Tibial artery (tissue), 4 donors: ENCODE data around the gene ZNF839.

Experiments
- DNase-seq, 2 donors: peaks; one replicate each; pipeline ENCODE4 v3.0.0-alpha.2; 2019
- H3K27ac ChIP-seq, 2 donors: fragments of 200-600 bp; sonication (generic) in 1 of 2; 1 replicate in 1 of 2; 2 replicates in 1 of 2; pipeline ENCODE4 v1.5.1; 2018 to 2019; ENCODE audit warnings: mild to moderate bottlenecking in 1 of 2
- H3K27me3 ChIP-seq, 2 donors: fragments of 200-600 bp; sonication (generic) in 1 of 2; one replicate each; pipeline versions ENCODE4 v1.5.1 to v1.6.0; 2016 to 2019
- H3K36me3 ChIP-seq, 3 donors: fragments of 200-600 bp; sonication (generic) in 2 of 3; one replicate each; pipeline ENCODE4 v1.5.1; 2016 to 2019; ENCODE audit warnings: mild to moderate bottlenecking in 2 of 3
- H3K4me1 ChIP-seq, 4 donors: fragments of 200-600 bp; sonication (generic) in 2 of 4; 1 replicate in 3 of 4; 2 replicates in 1 of 4; pipeline ENCODE4 v1.5.1; 2016 to 2019
- H3K4me3 ChIP-seq, 2 donors: fragments of 200-600 bp; sonication (generic) in 1 of 2; 1 replicate in 1 of 2; 2 replicates in 1 of 2; pipeline ENCODE4 v1.5.1; 2018 to 2019; ENCODE audit warnings: mild to moderate bottlenecking in 2 of 2
- H3K9me3 ChIP-seq, 3 donors: fragments of 200-600 bp; sonication (generic) in 1 of 3; one replicate each; pipeline ENCODE4 v1.5.1; 2016 to 2019
- intact Hi-C: fragments of 100-400 bp; cut with DNase I; formaldehyde crosslinking; loops from one replicate; pipeline ENCODE4 v1.15.0; 2023; ENCODE audit warnings: low total_unique reads
- TF ChIP-seq, protein P1 (sequence below), 2 experiments: fragments of 200-600 bp in 1 of 2; fragments of 450-650 bp in 1 of 2; IDR thresholded peaks; one replicate each; pipeline ENCODE4 v1.5.1; 2017 to 2019; ENCODE audit warnings: antibody characterized with exemption in 2 of 2, mild to moderate bottlenecking in 1 of 2, moderate library complexity in 1 of 2

ZNF839 gene

DNA sequence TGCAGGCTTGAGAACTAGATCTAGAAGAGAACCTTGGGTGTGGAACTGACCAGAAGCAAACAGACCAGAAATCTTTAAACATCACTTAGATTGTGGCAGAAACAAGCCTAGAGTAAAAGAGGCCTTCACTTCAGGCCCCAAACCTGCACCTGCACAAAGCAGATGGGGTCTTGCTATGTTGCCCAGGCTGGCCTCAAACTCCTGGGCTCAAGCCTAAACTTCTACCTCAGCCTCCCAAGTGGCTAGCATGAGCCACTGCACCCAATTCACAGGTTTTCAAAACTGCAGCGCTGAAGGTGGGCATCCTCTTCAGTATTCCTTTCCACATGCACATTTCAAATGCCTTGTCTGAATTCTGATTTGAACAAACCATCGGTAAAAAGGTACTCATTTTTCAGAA lies 34.4 kb upstream of the ZNF839 start:
- DNase-seq: no peak
- H3K4me3 ChIP-seq: no peak overlapping the region
- H3K9me3 ChIP-seq: no peaks in the 10 kb centered on the region
- H3K4me1 ChIP-seq: no peaks in the 10 kb centered on the region
- intact Hi-C loops: no loop called here
- TF ChIP-seq, protein P1, sequence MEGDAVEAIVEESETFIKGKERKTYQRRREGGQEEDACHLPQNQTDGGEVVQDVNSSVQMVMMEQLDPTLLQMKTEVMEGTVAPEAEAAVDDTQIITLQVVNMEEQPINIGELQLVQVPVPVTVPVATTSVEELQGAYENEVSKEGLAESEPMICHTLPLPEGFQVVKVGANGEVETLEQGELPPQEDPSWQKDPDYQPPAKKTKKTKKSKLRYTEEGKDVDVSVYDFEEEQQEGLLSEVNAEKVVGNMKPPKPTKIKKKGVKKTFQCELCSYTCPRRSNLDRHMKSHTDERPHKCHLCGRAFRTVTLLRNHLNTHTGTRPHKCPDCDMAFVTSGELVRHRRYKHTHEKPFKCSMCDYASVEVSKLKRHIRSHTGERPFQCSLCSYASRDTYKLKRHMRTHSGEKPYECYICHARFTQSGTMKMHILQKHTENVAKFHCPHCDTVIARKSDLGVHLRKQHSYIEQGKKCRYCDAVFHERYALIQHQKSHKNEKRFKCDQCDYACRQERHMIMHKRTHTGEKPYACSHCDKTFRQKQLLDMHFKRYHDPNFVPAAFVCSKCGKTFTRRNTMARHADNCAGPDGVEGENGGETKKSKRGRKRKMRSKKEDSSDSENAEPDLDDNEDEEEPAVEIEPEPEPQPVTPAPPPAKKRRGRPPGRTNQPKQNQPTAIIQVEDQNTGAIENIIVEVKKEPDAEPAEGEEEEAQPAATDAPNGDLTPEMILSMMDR (IDR thresholded peaks at IDR 0.05): no peak
- no peak overlapping the region for H3K27ac ChIP-seq
- H3K27me3 ChIP-seq: no peaks in the 10 kb centered on the region
- H3K36me3 ChIP-seq: peaks cover 0 to 17% (median 5%) of the 10 kb centered on the region in 3 donors

DNA sequence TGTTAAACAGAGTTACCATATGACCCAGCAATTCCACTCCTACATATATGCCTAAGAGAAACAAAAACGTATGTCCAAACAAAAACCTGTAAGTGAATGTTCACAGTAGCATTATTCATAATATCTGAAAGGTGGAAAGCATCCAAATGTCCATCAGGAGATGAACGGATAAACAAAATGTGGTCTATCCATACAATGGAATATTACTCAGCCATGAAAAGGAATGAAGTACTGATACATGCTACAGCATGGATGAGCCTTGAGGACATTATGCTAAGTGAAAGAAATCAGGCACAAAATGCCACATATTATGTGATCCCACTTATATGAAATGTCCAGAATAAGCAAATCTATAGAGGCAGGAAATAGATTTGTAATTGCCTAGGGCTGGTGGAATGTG lies 31.4 kb upstream of the ZNF839 start:
- no peaks in the 10 kb centered on the region for H3K9me3 ChIP-seq
- H3K4me3 ChIP-seq: no peak overlapping the region
- intact Hi-C loops: no loop called here
- no peak overlapping the region for H3K27ac ChIP-seq
- H3K36me3 ChIP-seq: no peaks in the 10 kb centered on the region
- H3K27me3 ChIP-seq: no peaks in the 10 kb centered on the region
- TF ChIP-seq, protein P1 (IDR thresholded peaks at IDR 0.05): no peak
- H3K4me1 ChIP-seq: no peaks in the 10 kb centered on the region
- no peak for DNase-seq

DNA sequence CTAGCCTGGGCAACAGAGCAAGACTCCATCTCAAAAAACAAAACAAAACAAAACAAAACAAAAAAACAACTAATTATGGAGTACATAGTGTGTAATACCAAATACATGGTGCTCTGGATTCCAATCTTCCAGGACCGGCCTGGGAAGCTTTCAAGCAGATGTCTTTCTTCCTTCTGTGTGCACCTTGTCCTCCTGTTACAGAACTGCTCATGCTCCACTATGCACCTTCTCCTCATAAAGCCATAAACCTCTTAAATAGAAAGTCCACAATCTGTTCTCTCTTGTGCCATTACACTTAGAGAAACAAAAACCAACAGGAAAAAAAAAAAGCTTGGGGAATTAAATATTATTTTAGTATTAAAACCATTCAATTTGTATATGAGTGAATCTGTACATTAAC lies 27.1 kb upstream of the ZNF839 start:
- no peaks in the 10 kb centered on the region for H3K9me3 ChIP-seq
- no peak overlapping the region for H3K27ac ChIP-seq
- no peaks in the 10 kb centered on the region for H3K27me3 ChIP-seq
- no peak for DNase-seq
- TF ChIP-seq, protein P1 (IDR thresholded peaks at IDR 0.05): no peak
- no peaks in the 10 kb centered on the region for H3K36me3 ChIP-seq
- no peaks in the 10 kb centered on the region for H3K4me1 ChIP-seq
- intact Hi-C loops: no loop called here
- no peak overlapping the region for H3K4me3 ChIP-seq

DNA sequence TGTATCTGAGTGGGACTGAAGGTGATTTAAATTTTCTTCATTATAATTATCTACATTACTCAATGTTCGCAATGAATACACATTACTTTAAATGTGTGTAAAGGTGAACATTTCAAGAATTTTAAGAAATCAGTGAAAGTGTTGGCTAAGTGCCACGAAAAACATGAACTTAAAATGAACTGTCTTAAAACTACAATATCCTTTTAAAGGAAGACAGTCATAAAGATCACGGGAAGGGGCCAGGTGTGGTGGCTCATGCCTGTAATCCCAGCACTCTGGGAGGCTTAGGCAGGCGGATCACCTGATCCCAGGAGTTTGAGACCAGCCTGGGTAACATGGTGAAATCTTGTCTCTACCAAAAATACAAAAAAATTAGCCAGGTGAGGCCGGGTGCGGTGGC lies 25.8 kb upstream of the ZNF839 start:
- Histone ChIP-seq H3K9me3 (no peaks in the 10 kb centered on the region), H3K4me1 (no peaks in the 10 kb centered on the region), H3K27ac (no peak overlapping the region), H3K36me3 (no peaks in the 10 kb centered on the region), H3K4me3 (no peak overlapping the region), H3K27me3 (no peaks in the 10 kb centered on the region)
- intact Hi-C loops: no loop called here
- TF ChIP-seq, protein P1 (IDR thresholded peaks at IDR 0.05): no peak
- no peak for DNase-seq

DNA sequence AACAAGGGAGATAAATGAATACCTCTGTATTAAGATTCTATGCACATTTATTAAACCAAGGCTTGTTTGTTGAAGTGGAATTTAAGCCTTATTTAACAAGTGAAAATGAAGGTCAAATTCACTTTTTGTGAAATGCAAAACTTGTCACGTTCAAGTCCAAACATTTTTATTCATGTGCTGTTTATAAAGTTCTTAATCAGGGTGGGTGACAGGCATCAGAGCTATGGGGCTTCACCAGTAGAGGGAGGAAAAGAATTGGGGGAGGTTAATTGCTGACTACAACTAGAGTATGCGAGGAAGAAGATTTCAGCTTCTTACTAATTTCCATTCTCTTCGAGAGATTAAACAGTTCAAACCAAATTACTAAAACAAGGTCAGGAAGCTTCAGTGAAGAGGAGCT lies 24.3 kb upstream of the ZNF839 start:
- Histone ChIP-seq H3K9me3 (no peaks in the 10 kb centered on the region), H3K27me3 (no peaks in the 10 kb centered on the region), H3K27ac (no peak overlapping the region), H3K4me3 (no peak overlapping the region), H3K4me1 (no peaks in the 10 kb centered on the region), H3K36me3 (no peaks in the 10 kb centered on the region)
- DNase-seq: no peak
- intact Hi-C loops: no loop called here
- TF ChIP-seq, protein P1 (IDR thresholded peaks at IDR 0.05): no peak
